GM12891 (cell line): ENCODE measurements around the gene LRRC37A3.
"Not testable (repeated sequence)": the region's sequence is repeated elsewhere in the genome, so short reads cannot be mapped to it uniquely, and the experiment has no call there.

Experiments used
- POLR2A ChIP-seq: IDR thresholded peaks from 2 replicates; pipeline ENCODE4 v1.6.1; 2011; ENCODE audit warnings: low read depth, low read length, control low read depth
- POLR2AphosphoS5 ChIP-seq: IDR thresholded peaks from 2 replicates; pipeline ENCODE4 v1.6.1; 2011; ENCODE audit warnings: low read depth, low read length, control low read depth
- POU2F2 ChIP-seq: IDR thresholded peaks from 2 replicates; pipeline ENCODE4 v1.6.1; 2011; ENCODE audit warnings: low read depth, mild to moderate bottlenecking, control low read depth, low read length, moderate library complexity
- SPI1 ChIP-seq: IDR thresholded peaks from 2 replicates; pipeline ENCODE4 v1.6.1; 2011; ENCODE audit warnings: low read depth, low read length, control low read depth
- TAF1 ChIP-seq: IDR thresholded peaks from 2 replicates; pipeline ENCODE4 v1.6.1; 2011; ENCODE audit warnings: low read depth, low read length, control low read depth

- peak; percentile 73 for TF ChIP-seq POLR2A
- TF ChIP-seq POLR2AphosphoS5: peak; percentile 63; the same call in 1 of the 2 replicates
- peak; percentile 72 for TF ChIP-seq POU2F2
- peak; percentile 90 for TF ChIP-seq TAF1
- not testable (repeated sequence) for TF ChIP-seq SPI1
Observed at GRCh38 chr17:64919289-64920025, at the start of gene LRRC37A3.
